IMR-90 (cell line): Measurements from ENCODE around the gene IL34. TPM values are rescaled to one million over a fixed set of nuclear protein-coding genes. Genes with fewer than 3 reads are reported as not detected.

ENCODE experiments used
- CEBPB ChIP-seq: IDR thresholded peaks from 2 replicates; pipeline ENCODE4 v1.6.1; 2012; ENCODE audit warnings: low read depth, low read length, improper control_type of control experiment
- MAFK ChIP-seq: IDR thresholded peaks from 2 replicates; pipeline ENCODE4 v1.6.1; 2012; ENCODE audit warnings: low read depth, low read length, improper control_type of control experiment
- RAD21 ChIP-seq: IDR thresholded peaks from 2 replicates; pipeline ENCODE4 v1.6.1; 2012; ENCODE audit warnings: low read length, improper control_type of control experiment
- SMC3 ChIP-seq: fragments of 150-350 bp; IDR thresholded peaks from 2 replicates; pipeline ENCODE4 v1.6.1; 2016; ENCODE audit warnings: low read depth, mild to moderate bottlenecking, antibody characterized with exemption, low read length, moderate library complexity
- polyA plus RNA-seq, 3 experiments: library from polyadenylated mRNA; depleted of rRNA; stranded (reverse); fragments of >200 nt; gene quantifications; 2 replicates each; pipeline ENCODE4 v1.2.3, GENCODE V29; 2012; ENCODE audit warnings: low replicate concordance in 1 of 3
- total RNA-seq: library from RNA; depleted of rRNA; stranded (reverse); fragments of >200 nt; gene quantifications from 2 replicates; pipeline ENCODE4 v1.2.3, GENCODE V29; 2012

Gene IL34
- total and polyA plus RNA-seq, 2 of the 4 experiments (the other 2 are of a cell fraction): 1.3 to 2.5 TPM

- no peak for TF ChIP-seq SMC3
- no peak for TF ChIP-seq MAFK
- TF ChIP-seq RAD21: no peak
- peak; percentile 90 for TF ChIP-seq CEBPB
These were observed 45.1 kb downstream of the IL34 start (continued) for GRCh38 chr16:70691223-70692129.
